Measurements from ENCODE around the gene MDN1.

The MDN1 gene

DNA sequence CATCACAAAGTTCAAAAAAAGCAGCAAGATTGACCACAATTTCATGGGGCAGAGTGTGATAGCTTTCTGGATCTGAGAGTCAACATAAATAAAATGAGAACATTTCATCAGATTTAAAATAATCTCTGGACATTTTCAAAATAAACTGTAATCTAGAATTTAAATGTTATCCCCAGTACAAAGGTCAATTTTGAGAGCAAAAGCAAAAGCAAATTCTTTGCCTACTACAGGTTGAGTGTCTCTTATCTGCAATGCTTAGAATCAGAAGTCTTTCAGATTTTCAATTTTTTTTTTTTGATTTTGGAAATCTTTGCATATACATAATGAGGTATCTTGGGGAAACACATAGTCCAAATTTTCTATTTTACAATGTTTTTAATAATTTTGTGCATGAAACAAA, 113.5 kb downstream of the MDN1 start:
- ChIA-PET POLR2A (no interaction called here), CTCF (no interaction called here)
- no peaks in the 10 kb centered on the region for H3K4me1 ChIP-seq (ENCODE audit: control extremely low read depth in 1 of 4, control insufficient read depth in 4 of 4, insufficient read depth in 4 of 4, low read length in 3 of 4)
- DNase-seq = no peak
- no peak overlapping the region for H3K4me3 ChIP-seq (ENCODE audit: control insufficient read depth in 1 of 7, extremely low read depth in 1 of 7, insufficient read depth in 4 of 7, low read depth in 2 of 7, low read length in 6 of 7)
- peaks cover 26 to 79% (median 50%) of the 10 kb centered on the region in 4 experiments for H3K36me3 ChIP-seq (ENCODE audit: control insufficient read depth in 4 of 4, insufficient read depth in 4 of 4, low read length in 3 of 4)
- no peaks in the 10 kb centered on the region for H3K27me3 ChIP-seq (replicated peaks in 2 of 5; ENCODE audit: control insufficient read depth in 4 of 5, insufficient read depth in 5 of 5, low read length in 4 of 5)
- H3K9me3 ChIP-seq (ENCODE audit: control extremely low read depth in 1 of 5, control insufficient read depth in 4 of 5, insufficient read depth in 2 of 5, low read depth in 1 of 5, low read length in 4 of 5) = no peaks in the 10 kb centered on the region
- H3K27ac ChIP-seq (ENCODE audit: insufficient read depth in 1 of 2, low read depth in 1 of 2, low read length in 2 of 2, poor library complexity in 1 of 2, severe bottlenecking in 2 of 2) = no peak overlapping the region

- CTCF ChIA-PET = no interaction called here
- no peak overlapping the region for H3K27ac ChIP-seq (ENCODE audit: insufficient read depth in 1 of 2, low read depth in 1 of 2, low read length in 2 of 2, poor library complexity in 1 of 2, severe bottlenecking in 2 of 2)
- H3K9me3 ChIP-seq (ENCODE audit: control extremely low read depth in 1 of 5, control insufficient read depth in 4 of 5, insufficient read depth in 2 of 5, low read depth in 1 of 5, low read length in 4 of 5) = no peaks in the 10 kb centered on the region
- no peak for DNase-seq
- POLR2A ChIA-PET = no interaction called here
- WGBS (ENCODE audit: insufficient coverage) = no CpG with 5 or more reads among the region's 1 CpG
- H3K36me3 ChIP-seq (ENCODE audit: control insufficient read depth in 4 of 4, insufficient read depth in 4 of 4, low read length in 3 of 4) = peaks cover 15 to 82% (median 49%) of the 10 kb centered on the region in 4 experiments
- H3K27me3 ChIP-seq (replicated peaks in 2 of 5; ENCODE audit: control insufficient read depth in 4 of 5, insufficient read depth in 5 of 5, low read length in 4 of 5) = no peaks in the 10 kb centered on the region
- H3K4me3 ChIP-seq (ENCODE audit: control insufficient read depth in 1 of 7, extremely low read depth in 1 of 7, insufficient read depth in 4 of 7, low read depth in 2 of 7, low read length in 6 of 7) = no peak overlapping the region
- no peaks in the 10 kb centered on the region for H3K4me1 ChIP-seq (ENCODE audit: control extremely low read depth in 1 of 4, control insufficient read depth in 4 of 4, insufficient read depth in 4 of 4, low read length in 3 of 4)
These were observed 116.3 kb downstream of the MDN1 start for GRCh38 chr6:89703292-89703691.

DNA sequence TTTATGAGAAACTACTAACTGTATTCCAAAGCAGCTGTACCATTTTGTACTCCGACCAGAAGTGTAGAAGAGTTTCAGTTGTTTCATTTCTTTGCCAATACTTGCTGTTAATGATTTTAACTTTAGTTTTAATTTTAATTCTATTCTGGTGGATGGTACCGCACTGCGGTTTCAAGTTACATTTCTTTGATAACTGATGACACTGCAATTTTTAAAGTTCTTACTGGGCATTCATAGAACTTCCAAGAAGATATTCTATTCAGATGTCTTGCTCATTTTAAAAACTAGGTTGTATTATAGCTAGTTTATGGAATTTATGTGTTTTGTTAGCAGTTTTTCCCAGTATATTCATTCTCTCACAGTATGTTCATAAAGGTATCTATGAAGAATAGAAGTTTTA, 117.2 kb downstream of the MDN1 start:
- WGBS (ENCODE audit: insufficient coverage) = no CpG with 5 or more reads among the region's 3 CpGs
- H3K36me3 ChIP-seq (ENCODE audit: control insufficient read depth in 4 of 4, insufficient read depth in 4 of 4, low read length in 3 of 4) = peaks cover 16 to 81% (median 44%) of the 10 kb centered on the region in 4 experiments
- POLR2A ChIA-PET = no interaction called here

DNA sequence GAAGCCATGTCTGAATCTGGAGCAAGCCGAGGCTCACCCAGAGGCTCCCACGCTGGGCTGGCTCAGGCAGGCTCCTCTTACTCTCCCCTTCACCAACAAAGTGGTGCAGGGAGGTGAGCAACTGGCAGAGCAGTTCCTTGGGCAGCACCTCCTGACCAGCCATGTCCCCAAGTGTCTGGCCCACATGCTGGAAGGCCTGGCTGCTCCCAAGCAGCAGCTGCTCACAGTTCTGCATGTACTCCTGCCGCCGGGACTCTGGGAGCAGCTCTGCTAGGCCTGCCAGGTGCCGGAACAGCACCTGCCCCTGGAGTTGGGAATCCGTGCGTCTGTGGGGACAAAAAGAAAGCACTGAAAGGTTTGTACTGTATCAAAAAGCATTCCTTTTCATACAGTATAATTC, 123.9 kb downstream of the MDN1 start:
- 99% methylated on average over 7 of the region's 7 CpGs for WGBS (ENCODE audit: insufficient coverage)
- Histone ChIP-seq H3K4me3 (ENCODE audit: control insufficient read depth in 1 of 7, extremely low read depth in 1 of 7, insufficient read depth in 4 of 7, low read depth in 2 of 7, low read length in 6 of 7) (no peak overlapping the region), H3K27me3 (replicated peaks in 2 of 5; ENCODE audit: control insufficient read depth in 4 of 5, insufficient read depth in 5 of 5, low read length in 4 of 5) (no peaks in the 10 kb centered on the region), H3K36me3 (ENCODE audit: control insufficient read depth in 4 of 4, insufficient read depth in 4 of 4, low read length in 3 of 4) (peaks cover 35 to 90% (median 63%) of the 10 kb centered on the region in 4 experiments), H3K4me1 (ENCODE audit: control extremely low read depth in 1 of 4, control insufficient read depth in 4 of 4, insufficient read depth in 4 of 4, low read length in 3 of 4) (no peaks in the 10 kb centered on the region), H3K9me3 (ENCODE audit: control extremely low read depth in 1 of 5, control insufficient read depth in 4 of 5, insufficient read depth in 2 of 5, low read depth in 1 of 5, low read length in 4 of 5) (no peaks in the 10 kb centered on the region), H3K27ac (ENCODE audit: insufficient read depth in 1 of 2, low read depth in 1 of 2, low read length in 2 of 2, poor library complexity in 1 of 2, severe bottlenecking in 2 of 2) (no peak overlapping the region)
- CTCF ChIA-PET = interaction anchor here (1.8 kb wide), 1 partner anchor 12 kb away, joined by 4 read pairs; no protein-coding TSS in a partner anchor
- DNase-seq = no peak
- POLR2A ChIA-PET = no interaction called here

More for the DNA sequence above, 117.2 kb downstream of the MDN1 start:
- DNase-seq = no peak
- Histone ChIP-seq H3K27ac (ENCODE audit: insufficient read depth in 1 of 2, low read depth in 1 of 2, low read length in 2 of 2, poor library complexity in 1 of 2, severe bottlenecking in 2 of 2) (no peak overlapping the region), H3K4me3 (ENCODE audit: control insufficient read depth in 1 of 7, extremely low read depth in 1 of 7, insufficient read depth in 4 of 7, low read depth in 2 of 7, low read length in 6 of 7) (no peak overlapping the region), H3K4me1 (ENCODE audit: control extremely low read depth in 1 of 4, control insufficient read depth in 4 of 4, insufficient read depth in 4 of 4, low read length in 3 of 4) (no peaks in the 10 kb centered on the region), H3K9me3 (ENCODE audit: control extremely low read depth in 1 of 5, control insufficient read depth in 4 of 5, insufficient read depth in 2 of 5, low read depth in 1 of 5, low read length in 4 of 5) (no peaks in the 10 kb centered on the region), H3K27me3 (replicated peaks in 2 of 5; ENCODE audit: control insufficient read depth in 4 of 5, insufficient read depth in 5 of 5, low read length in 4 of 5) (no peaks in the 10 kb centered on the region)
- CTCF ChIA-PET = interaction anchor here (0.8 to 0.9 kb wide), 2 partner anchors 13 to 64 kb away, joined by 3 read pairs; partner anchors contain the start of gene LYRM2

GRCh38 chr6:89694428-89694827, 125.2 kb downstream of the MDN1 start:
- no peak overlapping the region for H3K27ac ChIP-seq (ENCODE audit: insufficient read depth in 1 of 2, low read depth in 1 of 2, low read length in 2 of 2, poor library complexity in 1 of 2, severe bottlenecking in 2 of 2)
- ChIA-PET POLR2A (no interaction called here), CTCF (interaction anchor here (1.8 kb wide), 1 partner anchor 11 kb away, joined by 4 read pairs; no protein-coding TSS in a partner anchor)
- no peak for DNase-seq
- WGBS (ENCODE audit: insufficient coverage) = no CpG with 5 or more reads among the region's 4 CpGs
- H3K4me1 ChIP-seq (ENCODE audit: control extremely low read depth in 1 of 4, control insufficient read depth in 4 of 4, insufficient read depth in 4 of 4, low read length in 3 of 4) = no peaks in the 10 kb centered on the region
- no peaks in the 10 kb centered on the region for H3K27me3 ChIP-seq (replicated peaks in 2 of 5; ENCODE audit: control insufficient read depth in 4 of 5, insufficient read depth in 5 of 5, low read length in 4 of 5)
- no peaks in the 10 kb centered on the region for H3K9me3 ChIP-seq (ENCODE audit: control extremely low read depth in 1 of 5, control insufficient read depth in 4 of 5, insufficient read depth in 2 of 5, low read depth in 1 of 5, low read length in 4 of 5)
- no peak overlapping the region for H3K4me3 ChIP-seq (ENCODE audit: control insufficient read depth in 1 of 7, extremely low read depth in 1 of 7, insufficient read depth in 4 of 7, low read depth in 2 of 7, low read length in 6 of 7)
- H3K36me3 ChIP-seq (ENCODE audit: control insufficient read depth in 4 of 4, insufficient read depth in 4 of 4, low read length in 3 of 4) = peaks cover 44 to 90% (median 66%) of the 10 kb centered on the region in 4 experiments

GRCh38 chr6:89693207-89693606, 126.4 kb downstream of the MDN1 start:
- H3K36me3 ChIP-seq (ENCODE audit: control insufficient read depth in 4 of 4, insufficient read depth in 4 of 4, low read length in 3 of 4) = peaks cover 44 to 94% (median 68%) of the 10 kb centered on the region in 4 experiments
- WGBS (ENCODE audit: insufficient coverage) = no CpG with 5 or more reads among the region's 2 CpGs

DNA sequence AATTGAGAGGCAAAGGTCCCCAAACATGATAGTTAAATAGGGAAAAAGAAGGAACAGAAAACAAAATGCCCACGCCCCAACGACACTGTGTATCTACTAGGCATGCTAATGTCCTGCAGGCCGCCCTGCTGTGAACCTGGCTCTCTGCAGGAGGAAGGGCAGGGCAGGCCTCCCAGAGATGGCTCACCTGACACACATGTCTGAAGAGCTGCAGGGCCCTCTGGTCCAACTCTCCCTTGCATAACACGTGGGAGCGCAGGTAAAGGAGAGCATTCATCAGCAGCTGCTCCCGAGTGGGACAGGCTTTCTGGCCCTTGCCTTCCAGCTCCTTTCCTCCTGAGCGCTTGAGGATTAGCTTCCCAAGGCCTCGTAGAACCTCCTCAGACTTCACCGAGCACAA, 127.3 kb downstream of the MDN1 start:
- Histone ChIP-seq H3K27ac (ENCODE audit: insufficient read depth in 1 of 2, low read depth in 1 of 2, low read length in 2 of 2, poor library complexity in 1 of 2, severe bottlenecking in 2 of 2) (no peak overlapping the region), H3K9me3 (ENCODE audit: control extremely low read depth in 1 of 5, control insufficient read depth in 4 of 5, insufficient read depth in 2 of 5, low read depth in 1 of 5, low read length in 4 of 5) (no peaks in the 10 kb centered on the region), H3K4me1 (ENCODE audit: control extremely low read depth in 1 of 4, control insufficient read depth in 4 of 4, insufficient read depth in 4 of 4, low read length in 3 of 4) (no peaks in the 10 kb centered on the region), H3K27me3 (replicated peaks in 2 of 5; ENCODE audit: control insufficient read depth in 4 of 5, insufficient read depth in 5 of 5, low read length in 4 of 5) (no peaks in the 10 kb centered on the region), H3K36me3 (ENCODE audit: control insufficient read depth in 4 of 4, insufficient read depth in 4 of 4, low read length in 3 of 4) (peaks cover 46 to 96% (median 76%) of the 10 kb centered on the region in 4 experiments), H3K4me3 (ENCODE audit: control insufficient read depth in 1 of 7, extremely low read depth in 1 of 7, insufficient read depth in 4 of 7, low read depth in 2 of 7, low read length in 6 of 7) (no peak overlapping the region)
- POLR2A ChIA-PET = no interaction called here
- 96% methylated on average over 8 of the region's 9 CpGs for WGBS (ENCODE audit: insufficient coverage)
- no peak for DNase-seq
- CTCF ChIA-PET = no interaction called here

More at GRCh38 chr6:89693207-89693606, 126.4 kb downstream of the MDN1 start:
- H3K9me3 ChIP-seq (ENCODE audit: control extremely low read depth in 1 of 5, control insufficient read depth in 4 of 5, insufficient read depth in 2 of 5, low read depth in 1 of 5, low read length in 4 of 5) = no peaks in the 10 kb centered on the region
- no peak overlapping the region for H3K27ac ChIP-seq (ENCODE audit: insufficient read depth in 1 of 2, low read depth in 1 of 2, low read length in 2 of 2, poor library complexity in 1 of 2, severe bottlenecking in 2 of 2)
- CTCF ChIA-PET = no interaction called here
- POLR2A ChIA-PET = no interaction called here
- H3K4me1 ChIP-seq (ENCODE audit: control extremely low read depth in 1 of 4, control insufficient read depth in 4 of 4, insufficient read depth in 4 of 4, low read length in 3 of 4) = no peaks in the 10 kb centered on the region
- H3K4me3 ChIP-seq (ENCODE audit: control insufficient read depth in 1 of 7, extremely low read depth in 1 of 7, insufficient read depth in 4 of 7, low read depth in 2 of 7, low read length in 6 of 7) = no peak overlapping the region
- DNase-seq = no peak
- no peaks in the 10 kb centered on the region for H3K27me3 ChIP-seq (replicated peaks in 2 of 5; ENCODE audit: control insufficient read depth in 4 of 5, insufficient read depth in 5 of 5, low read length in 4 of 5)

Measured in common myeloid progenitor, CD34-positive (primary cell).